NCI-H2227 treated with DMSO at 0.1 percent for 48 hours (cell line): ENCODE data around the gene CNTD1.
"Not testable (repeated sequence)": the region's sequence is repeated elsewhere in the genome, so short reads cannot be mapped to it uniquely, and the experiment has no call there.

ENCODE experiments used
- DNase-seq: peaks from one replicate; lab custom pipeline; 2025; lab: John Stamatoyannopoulos, UW

Gene CNTD1

GRCh38 chr17:42846594-42847280 lies 48.1 kb downstream of the CNTD1 start:
- no peak for DNase-seq

- no peak for DNase-seq
These were observed 49.4 kb downstream of the CNTD1 start for GRCh38 chr17:42848093-42848492.

GRCh38 chr17:42849031-42849430 lies 50.4 kb downstream of the CNTD1 start:
- no peak for DNase-seq

GRCh38 chr17:42849451-42850181 lies 51.0 kb downstream of the CNTD1 start:
- DNase-seq, result no peak

GRCh38 chr17:42850954-42851353 lies 52.3 kb downstream of the CNTD1 start, which contains the start of gene AOC3:
AOC3 (plus strand) TSS chr17:42851199; CDS start chr17:42851344, 145 bp downstream.
- DNase-seq, result no peak

GRCh38 chr17:42851371-42852240 lies 52.9 kb downstream of the CNTD1 start:
- not testable (repeated sequence) for DNase-seq

- DNase-seq, result no peak
These were observed 53.7 kb downstream of the CNTD1 start for GRCh38 chr17:42852351-42852750.

- no peak for DNase-seq
These were observed 54.3 kb downstream of the CNTD1 start for GRCh38 chr17:42853004-42853403.

- DNase-seq, result no peak
These were observed 54.9 kb downstream of the CNTD1 start for GRCh38 chr17:42853597-42853967.

GRCh38 chr17:42853968-42854790 lies 55.5 kb downstream of the CNTD1 start:
- DNase-seq, result no peak

- DNase-seq, result no peak
These were observed 56.5 kb downstream of the CNTD1 start for GRCh38 chr17:42855048-42855596.

- not testable (repeated sequence) for DNase-seq
These were observed 57.4 kb downstream of the CNTD1 start for GRCh38 chr17:42856093-42856492.

- DNase-seq, result not testable (repeated sequence)
These were observed 57.9 kb downstream of the CNTD1 start for GRCh38 chr17:42856516-42856915.

GRCh38 chr17:42857389-42857788 lies 58.7 kb downstream of the CNTD1 start:
- no peak for DNase-seq
